GM21529 (cell line): ENCODE results near the gene GLP2R.
"Not testable (repeated sequence)": the region's sequence is repeated elsewhere in the genome, so short reads cannot be mapped to it uniquely, and the experiment has no call there.

Experiments
- ATAC-seq: cut with Tn5 transposase; IDR thresholded peaks from one replicate; pipeline ENCODE4 v1.9.1; 2021; ENCODE audit not compliant: unreplicated experiment

Gene GLP2R, protein sequence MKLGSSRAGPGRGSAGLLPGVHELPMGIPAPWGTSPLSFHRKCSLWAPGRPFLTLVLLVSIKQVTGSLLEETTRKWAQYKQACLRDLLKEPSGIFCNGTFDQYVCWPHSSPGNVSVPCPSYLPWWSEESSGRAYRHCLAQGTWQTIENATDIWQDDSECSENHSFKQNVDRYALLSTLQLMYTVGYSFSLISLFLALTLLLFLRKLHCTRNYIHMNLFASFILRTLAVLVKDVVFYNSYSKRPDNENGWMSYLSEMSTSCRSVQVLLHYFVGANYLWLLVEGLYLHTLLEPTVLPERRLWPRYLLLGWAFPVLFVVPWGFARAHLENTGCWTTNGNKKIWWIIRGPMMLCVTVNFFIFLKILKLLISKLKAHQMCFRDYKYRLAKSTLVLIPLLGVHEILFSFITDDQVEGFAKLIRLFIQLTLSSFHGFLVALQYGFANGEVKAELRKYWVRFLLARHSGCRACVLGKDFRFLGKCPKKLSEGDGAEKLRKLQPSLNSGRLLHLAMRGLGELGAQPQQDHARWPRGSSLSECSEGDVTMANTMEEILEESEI

DNA sequence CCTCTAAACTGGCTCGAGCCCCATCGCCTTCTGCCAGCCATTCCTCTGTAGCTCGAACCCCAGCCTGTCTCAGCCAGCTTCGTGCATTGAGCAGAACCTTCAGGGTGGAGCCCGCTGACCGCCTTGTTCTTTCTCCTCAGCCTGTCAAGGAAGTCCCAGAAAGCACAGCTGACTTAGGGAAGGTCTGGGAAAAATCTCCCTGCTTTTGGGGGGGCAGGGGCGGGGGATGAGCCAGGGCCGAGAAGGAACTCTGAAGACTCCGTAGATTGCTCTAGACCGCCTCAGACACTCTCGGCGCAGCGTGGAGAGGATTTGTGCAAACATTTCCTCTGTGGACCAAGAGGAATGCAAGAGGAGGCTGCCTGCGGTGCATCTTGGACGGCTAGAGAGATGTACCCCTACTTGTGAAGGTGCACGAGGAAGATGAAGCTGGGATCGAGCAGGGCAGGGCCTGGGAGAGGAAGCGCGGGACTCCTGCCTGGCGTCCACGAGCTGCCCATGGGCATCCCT lies at the start of gene GLP2R:
Gene GLP2R (plus strand): TSS at position 284 of the 510 bp plus-strand sequence. CDS start 140 bp downstream, at position 424.
- no peak for ATAC-seq

DNA sequence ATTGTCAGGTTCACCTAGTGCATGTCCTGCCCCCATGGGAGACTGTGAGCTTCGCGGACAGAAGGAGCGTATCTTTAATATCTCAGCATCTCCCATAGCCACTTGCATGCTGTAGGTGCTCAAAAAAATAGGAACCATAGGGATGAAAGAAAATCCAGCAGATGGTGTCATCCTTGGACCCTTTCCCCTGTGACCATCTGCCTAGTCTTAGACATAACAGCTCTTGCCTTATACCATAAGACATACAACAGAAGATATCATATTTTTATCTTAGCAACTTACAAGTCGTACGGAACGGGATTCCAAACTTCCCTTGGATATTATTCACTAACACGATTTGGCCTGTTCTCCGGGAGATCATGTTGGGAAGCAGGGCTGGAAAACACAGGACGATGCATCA lies 48.8 kb upstream of the GLP2R start:
- no peak for ATAC-seq

DNA sequence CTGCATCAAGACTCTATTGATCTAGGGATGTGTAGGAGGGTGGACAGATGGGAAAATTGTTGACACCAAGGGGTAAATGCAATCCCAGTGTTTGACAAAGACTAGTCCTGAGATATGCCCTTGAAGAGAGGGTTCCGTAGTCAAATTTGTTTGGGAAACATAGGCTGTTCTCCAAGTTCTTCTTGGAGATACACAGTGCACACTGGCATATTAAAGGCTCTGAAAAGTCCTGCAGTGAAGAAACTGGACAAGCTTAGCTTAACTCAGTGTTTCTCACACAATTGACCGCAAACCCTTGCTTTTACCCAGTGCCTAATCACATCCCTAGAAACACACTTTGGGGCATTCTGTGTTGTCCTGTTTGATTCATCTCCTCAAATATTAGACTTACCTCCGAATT lies 45.2 kb upstream of the GLP2R start:
- ATAC-seq = no peak

DNA sequence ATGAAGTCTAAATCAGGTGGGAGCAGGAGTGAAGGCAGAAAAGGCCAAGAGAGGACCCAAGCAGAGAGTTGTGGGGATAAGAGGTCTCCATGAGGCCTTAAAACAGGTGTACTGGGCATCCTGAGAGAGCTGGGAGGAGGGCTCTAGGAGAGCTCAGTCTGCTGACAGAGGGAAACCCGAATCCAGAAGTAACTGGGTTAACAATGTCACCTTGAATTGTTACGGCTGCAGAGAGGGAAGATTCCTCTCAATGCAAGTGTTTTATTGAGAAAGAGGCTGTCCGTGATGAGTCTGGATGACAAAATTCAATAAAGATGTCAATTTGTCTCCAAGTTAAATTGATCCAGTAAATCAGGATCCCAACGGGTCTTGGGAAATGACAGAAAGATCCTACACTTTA lies 42.7 kb upstream of the GLP2R start:
- ATAC-seq = no peak

DNA sequence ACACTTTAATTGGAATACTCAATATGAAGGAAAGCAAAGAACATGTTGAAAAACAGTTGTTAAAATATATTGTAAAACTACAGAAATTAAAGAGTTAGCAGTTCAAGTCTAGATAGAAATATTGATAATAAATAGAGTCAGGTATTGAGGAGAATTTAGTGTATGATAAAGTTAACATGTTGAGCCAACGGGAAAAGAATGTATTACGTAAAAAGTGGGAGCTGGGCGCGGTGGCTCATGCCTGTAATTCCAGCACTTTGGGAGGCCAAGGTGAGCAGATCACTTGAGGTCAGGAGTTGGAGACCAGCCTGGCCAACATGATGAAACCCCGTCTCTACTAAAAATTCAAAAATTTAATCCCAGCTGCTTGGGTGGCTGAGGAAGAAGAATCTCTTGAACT lies 42.3 kb upstream of the GLP2R start:
- not testable (repeated sequence) for ATAC-seq

DNA sequence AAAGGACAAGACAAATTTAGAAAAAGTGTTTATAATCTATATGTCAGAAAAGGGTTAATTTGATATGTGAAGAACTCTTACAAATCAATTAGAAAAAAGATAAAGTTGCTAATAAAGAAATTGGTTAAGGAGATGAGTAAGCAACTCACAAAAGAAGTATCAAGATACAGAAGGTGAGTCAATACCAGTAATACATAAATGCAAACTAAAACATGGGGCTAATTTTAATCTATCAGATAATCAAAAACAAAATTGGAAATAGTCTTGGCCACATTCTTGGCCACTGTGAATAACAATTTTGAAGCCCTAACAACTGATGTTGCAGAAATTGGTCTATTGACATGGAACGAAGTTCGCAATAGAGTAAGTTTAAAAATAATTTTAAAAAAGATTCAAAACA lies 41.2 kb upstream of the GLP2R start:
- no peak for ATAC-seq

DNA sequence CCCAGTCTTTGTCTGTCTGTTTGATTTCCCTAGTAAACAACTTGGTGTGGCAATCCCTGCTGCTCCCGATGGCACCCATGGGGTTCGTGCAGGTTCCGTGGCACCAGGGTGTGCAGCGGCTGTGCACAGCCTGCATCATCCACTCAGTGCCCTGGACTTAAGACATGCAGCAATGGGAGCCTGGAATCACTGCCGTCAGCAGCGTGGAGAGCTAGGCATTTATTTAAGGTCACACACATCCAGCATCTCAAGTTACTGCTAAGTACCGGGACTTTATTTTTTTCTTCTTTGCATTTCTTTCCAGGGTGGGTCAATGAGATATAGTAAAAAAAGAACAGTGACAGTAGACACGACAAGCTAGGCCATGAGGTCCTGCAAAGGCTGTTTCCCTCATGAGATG lies 37.1 kb upstream of the GLP2R start:
- no peak for ATAC-seq

DNA sequence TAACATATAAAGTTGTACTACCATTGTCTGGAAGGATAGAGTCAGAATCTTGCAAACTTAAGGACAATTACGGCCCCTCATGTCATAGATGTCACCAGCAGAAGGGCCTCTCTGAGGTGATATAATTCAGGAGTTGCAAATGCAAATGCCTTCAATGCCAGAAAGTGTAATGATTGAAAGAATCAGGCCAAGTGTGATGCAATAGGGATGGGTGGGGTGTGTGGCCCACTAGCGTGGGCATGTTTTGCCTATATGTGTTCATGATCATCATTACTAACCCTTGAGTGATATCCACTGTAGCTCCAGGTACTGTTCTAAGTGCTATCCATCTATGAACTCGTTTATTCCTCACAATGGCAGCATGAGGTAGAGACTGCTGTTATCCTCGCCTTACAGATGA lies 35.4 kb upstream of the GLP2R start:
- no peak for ATAC-seq

DNA sequence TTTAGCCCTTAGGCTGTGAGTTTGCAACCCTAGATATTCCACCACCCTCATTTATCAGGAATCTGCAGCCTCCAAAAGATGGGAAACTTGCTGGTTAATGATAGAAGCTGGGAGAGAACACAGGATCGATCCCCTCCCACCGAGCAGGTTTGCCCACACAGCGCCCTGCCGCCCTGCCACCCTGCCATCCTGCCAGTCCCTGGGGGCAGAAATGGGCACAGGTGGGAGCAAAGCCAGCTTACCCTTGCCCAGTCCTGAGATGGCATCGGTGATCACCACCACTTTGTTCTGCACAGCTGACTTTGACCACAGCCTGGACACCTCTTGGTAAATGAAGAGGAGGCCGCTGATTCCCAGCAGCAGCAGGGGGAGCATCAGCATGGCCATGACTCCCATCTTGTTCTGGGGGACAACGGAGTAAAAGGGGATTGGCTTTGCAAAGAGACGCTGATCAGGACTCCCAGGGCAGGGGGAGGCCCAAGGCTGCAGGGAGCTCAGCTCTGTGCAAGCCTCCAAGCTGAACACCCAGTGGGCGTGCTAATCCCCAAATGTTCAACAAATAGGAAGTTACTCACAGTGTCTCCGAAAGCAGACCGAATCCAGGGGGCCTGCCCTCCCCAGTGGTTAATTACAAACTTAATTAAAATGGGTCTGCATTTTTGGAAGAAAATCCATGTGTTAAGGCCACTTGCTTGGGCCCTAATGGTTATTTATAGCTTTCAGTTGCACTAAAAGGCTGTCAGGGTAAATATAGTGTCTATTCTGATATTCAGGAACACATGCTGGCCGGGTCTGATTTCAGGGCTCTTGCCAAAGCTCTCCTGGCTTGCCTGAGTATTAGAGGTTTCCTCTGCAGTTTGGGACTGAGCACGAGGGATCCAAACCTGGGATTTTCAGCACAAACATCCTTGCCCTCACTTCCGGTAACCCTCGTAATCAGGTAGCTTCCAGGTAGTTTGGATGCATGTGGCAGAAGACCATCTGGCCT lies 34.5 kb upstream of the GLP2R start, which contains the start of gene DHRS7C:
Gene DHRS7C (minus strand): TSS at position 704 of the 988 bp plus-strand sequence. CDS start 308 bp downstream, at position 396.
- ATAC-seq = no peak

DNA sequence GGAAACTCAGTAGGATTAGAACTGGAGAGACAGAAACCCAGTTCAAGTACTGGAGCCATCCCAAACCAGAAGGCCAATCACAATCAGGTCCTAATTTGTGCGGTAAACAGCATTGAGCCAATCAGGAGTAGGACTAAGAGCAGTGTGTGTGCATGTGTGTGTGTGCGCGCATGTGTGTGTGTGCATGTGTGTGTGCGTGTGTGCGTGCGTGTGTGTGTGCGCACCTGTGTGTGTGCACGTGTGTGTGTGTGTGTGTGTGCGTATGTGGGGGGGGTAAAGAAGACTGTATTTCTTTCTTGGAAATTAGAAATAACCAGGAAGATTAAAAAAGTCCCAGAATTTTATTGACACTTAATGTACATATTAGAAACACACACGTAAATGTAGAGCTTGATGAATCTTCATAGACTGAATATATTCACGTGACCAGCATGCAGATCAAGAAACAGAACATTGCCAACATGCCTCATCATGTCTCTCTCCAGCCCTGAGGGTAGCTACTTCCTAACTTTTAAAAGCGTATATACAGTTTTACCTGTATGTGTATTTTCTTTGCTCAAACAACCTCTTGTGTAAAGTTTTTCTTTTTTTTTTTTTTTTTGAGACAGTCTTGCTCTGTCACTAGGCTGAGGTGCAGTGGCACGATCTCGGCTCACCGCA lies 33.4 kb upstream of the GLP2R start:
- ATAC-seq = no peak

DNA sequence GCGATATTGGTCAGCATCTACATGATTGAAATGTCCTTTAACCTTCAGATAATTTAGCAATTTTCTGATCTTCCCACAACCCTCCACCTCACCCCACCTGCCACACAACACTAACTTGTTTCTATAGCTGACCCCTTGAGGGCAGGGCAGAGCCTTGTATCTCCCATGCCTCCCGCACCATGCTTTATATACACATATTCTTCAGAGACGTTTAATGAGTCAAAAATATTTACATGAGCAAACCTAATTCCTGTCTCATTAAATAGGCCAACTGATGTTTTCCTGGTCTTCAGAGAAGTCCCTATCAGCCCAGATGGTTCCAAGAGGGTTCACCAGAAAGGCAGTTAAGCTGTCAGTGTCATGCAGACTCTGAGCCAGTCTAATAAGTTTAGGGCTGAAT lies 27.7 kb upstream of the GLP2R start:
- ATAC-seq = no peak

DNA sequence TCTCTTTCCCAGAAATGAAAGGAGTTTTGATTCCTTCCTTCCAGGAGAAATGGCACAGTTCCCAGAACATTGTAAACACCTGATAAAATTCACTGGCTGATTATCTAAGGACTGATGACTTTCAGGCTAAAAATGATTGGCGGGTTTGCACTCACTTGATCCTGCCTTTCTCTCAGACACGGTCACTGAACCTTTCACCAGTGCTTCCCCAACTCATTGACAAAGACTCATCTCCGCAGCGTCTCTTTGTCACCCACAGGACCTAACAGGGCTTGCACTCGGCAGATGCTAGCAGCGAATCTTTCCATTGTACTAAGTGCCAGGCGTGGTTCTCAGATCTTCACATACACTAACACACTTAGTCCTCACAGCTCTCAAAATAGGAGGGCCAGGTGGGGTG lies 27.0 kb upstream of the GLP2R start:
- ATAC-seq = no peak

DNA sequence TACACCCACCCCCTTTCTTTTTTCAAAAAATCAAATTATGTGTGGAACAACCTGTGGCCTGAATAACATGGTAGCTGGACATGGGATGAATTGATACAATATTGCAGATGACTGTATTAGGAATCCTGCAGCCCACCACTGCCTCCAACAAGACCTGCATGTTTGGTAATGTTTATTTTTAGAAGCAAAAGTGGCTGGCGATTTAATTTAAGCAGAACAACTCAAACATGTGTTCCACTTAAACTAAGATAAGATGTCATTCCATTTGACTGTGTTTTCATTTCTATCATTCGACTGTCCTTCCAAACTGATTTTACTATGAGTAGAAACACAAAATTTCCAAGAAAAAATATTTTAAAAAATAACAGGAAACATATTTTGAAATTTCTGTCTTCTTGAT lies 24.2 kb upstream of the GLP2R start:
- no peak for ATAC-seq

DNA sequence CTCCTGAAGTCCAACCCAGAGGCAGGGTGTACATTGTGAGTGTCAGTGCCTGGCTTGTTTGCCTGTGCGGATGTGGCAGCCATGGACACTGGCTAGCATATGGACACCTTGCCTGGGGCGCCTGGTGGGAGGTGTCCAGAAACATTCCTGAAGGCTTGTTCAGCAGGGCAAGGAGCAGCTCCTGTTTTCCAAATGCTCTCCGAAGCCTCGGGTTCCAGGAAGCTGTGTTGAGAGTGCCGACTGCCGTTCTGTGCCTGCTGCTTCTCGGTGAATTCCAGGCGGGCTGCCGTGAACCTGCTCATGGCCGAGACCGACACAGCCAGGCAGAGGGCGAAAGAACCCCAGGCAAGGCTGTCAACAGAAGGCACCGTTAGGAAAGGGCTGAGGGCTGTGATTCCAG lies 23.4 kb upstream of the GLP2R start:
- no peak for ATAC-seq

DNA sequence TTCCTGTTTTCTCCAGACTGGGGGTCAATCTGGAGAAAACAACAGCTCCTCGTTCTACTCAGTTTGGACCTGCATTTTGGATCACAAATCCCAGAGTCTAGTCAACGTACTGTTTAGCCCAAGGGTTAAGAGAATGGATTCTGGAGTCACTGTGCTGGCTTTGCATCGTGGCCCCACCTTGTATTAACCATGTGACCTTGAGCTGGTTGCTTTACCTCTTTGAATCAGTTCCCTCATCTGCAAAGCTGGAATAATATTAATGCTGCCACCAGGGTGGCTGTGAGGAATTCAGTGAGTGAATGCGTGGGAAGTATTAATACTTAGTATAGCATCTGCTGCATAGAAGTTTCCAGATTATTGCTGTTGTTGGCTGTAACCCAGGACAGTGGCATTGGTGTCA lies 23.0 kb upstream of the GLP2R start:
- no peak for ATAC-seq

DNA sequence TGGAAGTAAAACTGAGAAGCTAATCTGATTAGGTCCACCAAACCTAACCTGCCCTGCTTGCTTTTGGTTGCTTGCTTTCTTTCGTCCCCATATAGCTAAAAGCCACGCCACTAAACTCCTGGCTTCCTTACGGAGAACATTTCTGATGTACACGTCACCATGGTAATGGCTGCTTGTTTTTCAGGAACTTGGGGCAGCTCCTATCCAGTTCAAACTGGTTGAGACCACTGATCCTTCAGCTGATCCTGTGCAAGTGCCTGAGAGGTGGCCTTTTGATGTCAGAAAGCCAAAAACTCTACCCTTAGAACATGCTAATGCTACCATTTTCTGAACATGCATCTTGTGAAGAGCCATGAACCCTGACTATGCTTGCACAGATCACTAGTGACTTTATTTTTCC lies 20.0 kb upstream of the GLP2R start:
- no peak for ATAC-seq

DNA sequence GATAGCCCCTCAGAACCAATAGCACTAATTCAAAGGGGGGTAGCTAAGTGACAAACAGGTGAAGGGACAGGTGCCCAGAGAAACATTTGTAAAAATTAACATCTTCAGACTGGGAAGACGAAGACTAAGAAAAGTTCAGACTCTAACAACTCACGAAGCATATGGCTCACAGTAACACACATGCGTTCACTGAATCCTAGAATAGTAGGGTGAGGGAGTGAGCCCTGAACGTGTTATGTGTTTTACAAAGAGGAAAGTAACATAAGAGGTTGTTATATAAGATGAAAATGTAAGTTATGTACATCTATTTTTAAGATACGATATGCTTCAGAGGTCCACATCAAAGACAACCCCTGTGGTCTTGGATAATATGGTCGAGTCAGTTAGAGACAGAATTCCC lies 19.0 kb upstream of the GLP2R start:
- no peak for ATAC-seq

DNA sequence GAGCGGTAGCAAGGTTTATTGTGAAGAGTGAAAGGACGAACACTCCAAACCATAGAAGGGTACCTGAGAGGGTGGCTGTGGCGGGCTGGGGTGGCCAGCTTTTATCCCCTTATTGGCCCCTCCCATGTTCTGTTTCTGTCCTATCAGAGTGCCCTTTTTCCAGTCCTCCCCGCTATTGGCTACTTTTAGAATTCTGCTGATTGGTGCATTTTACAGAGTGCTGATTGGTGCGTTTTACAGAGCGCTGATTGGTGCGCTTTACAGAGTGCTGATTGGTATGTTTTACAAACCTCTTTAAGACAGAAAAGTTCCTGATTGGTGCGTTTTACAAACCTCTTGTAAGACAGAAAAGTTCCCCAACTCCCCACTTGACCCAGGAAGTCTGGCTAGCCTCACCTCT lies 16.3 kb upstream of the GLP2R start:
- no peak for ATAC-seq

DNA sequence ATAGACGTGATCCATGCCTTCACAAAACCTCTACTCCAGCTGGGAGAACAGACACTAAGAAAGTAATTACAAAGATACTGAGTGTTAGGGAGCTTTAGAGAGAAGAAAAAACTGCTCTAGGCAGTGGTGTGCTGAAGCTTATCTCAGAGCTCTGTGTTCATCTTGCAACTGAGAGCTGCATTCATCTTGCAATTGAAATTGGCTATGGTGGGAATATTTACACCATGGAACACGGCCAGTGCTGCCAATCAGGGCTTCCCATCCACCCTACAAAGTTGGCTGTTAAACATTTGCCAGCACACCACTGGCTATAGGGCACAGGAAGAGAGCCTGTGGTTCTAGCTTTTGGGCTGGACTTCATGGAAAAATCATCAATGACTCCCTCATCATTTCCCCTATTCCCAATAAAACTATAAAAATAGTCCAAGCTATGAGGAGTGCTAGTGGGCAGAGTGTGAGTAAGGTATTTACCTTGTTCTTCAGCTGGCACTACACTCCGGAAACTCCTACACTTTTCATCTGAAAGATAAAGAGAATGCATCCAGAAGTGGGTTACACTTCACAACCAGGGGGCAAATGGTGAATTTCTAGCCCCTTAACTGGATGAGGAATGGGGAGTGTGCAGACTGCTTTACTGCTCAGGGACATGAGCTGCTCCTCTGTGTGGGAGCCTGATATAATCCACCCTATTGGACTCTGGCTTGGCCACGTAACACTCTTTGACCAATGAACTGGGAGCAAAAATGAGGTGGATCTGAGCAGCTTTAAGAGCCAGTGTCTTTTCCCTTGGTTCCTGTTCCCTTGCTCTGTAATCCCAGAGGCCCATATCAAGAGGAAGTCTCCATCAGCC lies 15.4 kb upstream of the GLP2R start:
- ATAC-seq = no peak

DNA sequence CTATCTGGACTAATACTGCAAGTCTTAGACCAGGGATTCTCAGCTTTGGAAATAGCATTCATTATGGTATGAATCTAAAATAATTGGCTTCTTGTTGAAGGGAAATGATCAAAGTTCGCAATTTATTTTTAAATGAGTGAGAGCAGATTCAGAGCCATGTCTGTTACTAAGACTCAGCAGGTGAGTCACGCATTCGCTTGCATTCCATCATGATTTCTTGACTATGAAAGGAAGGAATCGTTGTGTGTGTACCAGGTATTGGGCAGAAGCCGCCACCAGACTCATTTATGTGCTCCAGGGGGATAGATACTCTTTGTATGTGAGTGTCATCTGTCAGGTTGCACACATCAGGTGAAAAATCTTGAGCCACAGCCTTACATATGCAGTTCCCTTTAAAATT lies 14.6 kb upstream of the GLP2R start:
- no peak for ATAC-seq
